GM12872 (cell line): Measurements from ENCODE around the gene CFAP45.

Source experiments
- CTCF ChIP-seq: IDR thresholded peaks from 3 replicates; pipeline ENCODE4 v1.5.1; 2011; ENCODE audit warnings: low read depth, mild to moderate bottlenecking, low read length, moderate library complexity; ENCODE audit not compliant: insufficient read depth

Gene CFAP45

GRCh38 chr1:159881622-159882526, 18.1 kb downstream of the CFAP45 start:
- no peak for TF ChIP-seq CTCF

GRCh38 chr1:159880430-159880829, 19.5 kb downstream of the CFAP45 start:
- TF ChIP-seq CTCF, result no peak

GRCh38 chr1:159879977-159880376, 20.0 kb downstream of the CFAP45 start:
- no peak for TF ChIP-seq CTCF

GRCh38 chr1:159879136-159879535, 20.8 kb downstream of the CFAP45 start:
- no peak for TF ChIP-seq CTCF

GRCh38 chr1:159877695-159878444, 22.1 kb downstream of the CFAP45 start:
- no peak for TF ChIP-seq CTCF

- no peak for TF ChIP-seq CTCF
These were observed 26.3 kb downstream of the CFAP45 start for GRCh38 chr1:159873530-159874143.

GRCh38 chr1:159872891-159873290, 27.1 kb downstream of the CFAP45 start:
- TF ChIP-seq CTCF, result no peak
